GM23248 (cell line): Measurements from ENCODE around the gene PTGER3. TPM values are rescaled to one million over a fixed set of nuclear protein-coding genes. Genes with fewer than 3 reads are reported as not detected.

Experiments used
- DNase-seq: peaks from one replicate; pipeline ENCODE4 v3.0.0-alpha.2; 2015
- H2AFZ ChIP-seq: fragments of 200-600 bp; sonication (generic); 2 replicates; pipeline ENCODE4 v1.6.1; 2016; ENCODE audit warnings: antibody characterized with exemption
- H3F3A ChIP-seq: fragments of 200-600 bp; sonication (generic); 2 replicates; pipeline ENCODE4 v1.6.1; 2016; ENCODE audit warnings: mild to moderate bottlenecking, antibody characterized with exemption, mixed run types; ENCODE audit not compliant: insufficient read depth
- H3K27ac ChIP-seq: fragments of 200-600 bp; sonication (generic); 2 replicates; pipeline ENCODE4 v1.5.1; 2016; ENCODE audit warnings: mild to moderate bottlenecking
- H3K27me3 ChIP-seq: fragments of 200-600 bp; sonication (generic); replicated peaks from 2 replicates; pipeline ENCODE4 v1.6.1; 2016; ENCODE audit warnings: mild to moderate bottlenecking; ENCODE audit not compliant: insufficient read depth
- H3K36me3 ChIP-seq: fragments of 200-600 bp; sonication (generic); 2 replicates; pipeline ENCODE4 v1.6.1; 2016; ENCODE audit warnings: low read depth, mild to moderate bottlenecking
- H3K4me1 ChIP-seq: fragments of 200-600 bp; sonication (generic); 2 replicates; pipeline ENCODE4 v1.6.1; 2016; ENCODE audit warnings: mild to moderate bottlenecking; ENCODE audit not compliant: insufficient read depth
- H3K4me2 ChIP-seq: fragments of 200-600 bp; sonication (generic); one replicate; pipeline ENCODE4 v1.6.1; 2016; ENCODE audit warnings: mild to moderate bottlenecking; ENCODE audit not compliant: unreplicated experiment
- H3K4me3 ChIP-seq: fragments of 200-600 bp; sonication (generic); 2 replicates; pipeline ENCODE4 v1.5.1; 2016; ENCODE audit warnings: mild to moderate bottlenecking
- H3K79me2 ChIP-seq: fragments of 200-600 bp; sonication (generic); 2 replicates; pipeline ENCODE4 v1.6.1; 2016; ENCODE audit warnings: mild to moderate bottlenecking; ENCODE audit not compliant: insufficient read depth
- H3K9ac ChIP-seq: fragments of 200-600 bp; sonication (generic); 2 replicates; pipeline ENCODE4 v1.6.1; 2016; ENCODE audit warnings: mild to moderate bottlenecking
- H3K9me2 ChIP-seq: fragments of 200-600 bp; sonication (generic); 2 replicates; pipeline ENCODE4 v1.6.1; 2016; ENCODE audit warnings: mixed run types, mild to moderate bottlenecking, moderate library complexity; ENCODE audit not compliant: insufficient read depth
- H3K9me3 ChIP-seq: fragments of 200-600 bp; sonication (generic); one replicate; pipeline ENCODE4 v1.6.1; 2017; ENCODE audit warnings: low read depth
- H4K20me1 ChIP-seq: fragments of 200-600 bp; sonication (generic); 2 replicates; pipeline ENCODE4 v1.6.0; 2016; ENCODE audit not compliant: insufficient read depth
- EZH2 ChIP-seq: fragments of 200-600 bp; sonication (generic); IDR thresholded peaks from 2 replicates; pipeline ENCODE4 v1.6.1; 2018; ENCODE audit warnings: antibody characterized with exemption, mild to moderate bottlenecking; ENCODE audit not compliant: insufficient read depth, poor library complexity, severe bottlenecking
- EZH2phosphoT487 ChIP-seq: fragments of 200-600 bp; sonication (generic); IDR thresholded peaks from 2 replicates; pipeline ENCODE4 v1.6.1; 2018; ENCODE audit warnings: antibody characterized with exemption, moderate library complexity, mild to moderate bottlenecking, low read depth; ENCODE audit not compliant: insufficient read depth
- WGBS, 2 experiments: methylation state at CpG; one replicate each; pipeline ENCODE4 v1.1.6; 2015 to 2017; ENCODE audit warnings: low lambda C conversion rate in 2 of 2, low coverage in 1 of 2; ENCODE audit errors: missing lambda C conversion rate in 2 of 2; 5-methylcytosine and 5-hydroxymethylcytosine counted together
- in situ Hi-C: fragments of 300-500 bp; cut with MboI; formaldehyde crosslinking; loops from 2 replicates; pipeline ENCODE4 v1.15.0; 2020
- polyA plus RNA-seq: library from polyadenylated mRNA; unstranded; fragments of >200 nt; fragmentation: Nextera tagmentation; extraction: Ambion mirVana; gene quantifications from 2 replicates; pipeline ENCODE4 v1.2.1, GENCODE V29; 2016
- total RNA-seq: library from RNA; depleted of rRNA; stranded (reverse); fragments of >200 nt; shearing (Covaris generic); gene quantifications from 2 replicates; pipeline ENCODE4 v1.2.3, GENCODE V29; 2014

PTGER3 gene
- total and polyA plus RNA-seq, 2 experiments from 2014 or later = 0.31 to 0.97 TPM

GRCh38 chr1:71027991-71028390 is 19.6 kb downstream of the PTGER3 start:
- peak; percentile 17 for DNase-seq
- H3K36me3 ChIP-seq = no peaks in the 10 kb centered on the region
- no peaks in the 10 kb centered on the region for H3K79me2 ChIP-seq
- H2AFZ ChIP-seq = peak overlapping the region; percentile 32; the same call in 1 of the 2 replicates
- H3K9ac ChIP-seq = no peak overlapping the region
- in situ Hi-C loops = no loop called here
- H3K9me2 ChIP-seq = no peaks in the 10 kb centered on the region
- TF ChIP-seq EZH2phosphoT487 (no peak), EZH2 (no peak)
- WGBS, 2 experiments = 50 to 56% methylated on average over 7 of the region's 7 CpGs
- H3K9me3 ChIP-seq = no peaks in the 10 kb centered on the region
- H3F3A ChIP-seq = 0 out of 2 replicates have a peak, but pooled peaks cover 3% of the 10 kb centered on the region
- peaks cover 21% of the 10 kb centered on the region for H3K4me1 ChIP-seq
- no peaks in the 10 kb centered on the region for H4K20me1 ChIP-seq
- no peak overlapping the region for H3K4me3 ChIP-seq
- peak overlapping the region; percentile 20 for H3K4me2 ChIP-seq
- no peaks in the 10 kb centered on the region for H3K27me3 ChIP-seq
- no peak overlapping the region for H3K27ac ChIP-seq

- Histone ChIP-seq H4K20me1 (no peaks in the 10 kb centered on the region), H3K4me1 (peaks cover 12% of the 10 kb centered on the region), H2AFZ (no peak overlapping the region), H3K9ac (no peak overlapping the region), H3K4me2 (no peak overlapping the region), H3K27me3 (no peaks in the 10 kb centered on the region), H3K79me2 (no peaks in the 10 kb centered on the region), H3K36me3 (no peaks in the 10 kb centered on the region), H3K4me3 (no peak overlapping the region), H3K9me3 (no peaks in the 10 kb centered on the region), H3K9me2 (no peaks in the 10 kb centered on the region), H3F3A (no peaks in the 10 kb centered on the region), H3K27ac (no peak overlapping the region)
- in situ Hi-C loops = no loop called here
- WGBS, 2 experiments = 95 to 97% methylated on average over 4 of the region's 4 CpGs
- DNase-seq = no peak
- TF ChIP-seq EZH2phosphoT487 (no peak), EZH2 (no peak)
Measured at GRCh38 chr1:71026093-71026492, 21.5 kb downstream of the PTGER3 start.

GRCh38 chr1:71023515-71023914 is 24.1 kb downstream of the PTGER3 start:
- no peak overlapping the region for H2AFZ ChIP-seq
- H3K4me2 ChIP-seq = no peak overlapping the region
- 88 to 94% methylated on average over 4 of the region's 4 CpGs for WGBS, 2 experiments
- in situ Hi-C loops = no loop called here
- DNase-seq = no peak
- H3K4me3 ChIP-seq = no peak overlapping the region
- no peaks in the 10 kb centered on the region for H3K9me3 ChIP-seq
- no peaks in the 10 kb centered on the region for H3K36me3 ChIP-seq
- no peaks in the 10 kb centered on the region for H3F3A ChIP-seq
- no peaks in the 10 kb centered on the region for H3K27me3 ChIP-seq
- no peaks in the 10 kb centered on the region for H3K79me2 ChIP-seq
- H3K9ac ChIP-seq = no peak overlapping the region
- no peak overlapping the region for H3K27ac ChIP-seq
- TF ChIP-seq EZH2phosphoT487 (no peak), EZH2 (no peak)
- H3K9me2 ChIP-seq = no peaks in the 10 kb centered on the region
- H3K4me1 ChIP-seq = no peaks in the 10 kb centered on the region
- no peaks in the 10 kb centered on the region for H4K20me1 ChIP-seq

GRCh38 chr1:71019233-71019969 is 28.2 kb downstream of the PTGER3 start:
- DNase-seq = no peak
- in situ Hi-C loops = no loop called here
- H3K9me2 ChIP-seq = no peaks in the 10 kb centered on the region
- H3K36me3 ChIP-seq = no peaks in the 10 kb centered on the region
- no peak overlapping the region for H2AFZ ChIP-seq
- H3K27me3 ChIP-seq = no peaks in the 10 kb centered on the region
- H3K4me2 ChIP-seq = no peak overlapping the region
- TF ChIP-seq EZH2phosphoT487 = no peak
- TF ChIP-seq EZH2 = no peak
- H3K9me3 ChIP-seq = no peaks in the 10 kb centered on the region
- H4K20me1 ChIP-seq = no peaks in the 10 kb centered on the region
- no peak overlapping the region for H3K9ac ChIP-seq
- H3K4me1 ChIP-seq = peaks cover 7% of the 10 kb centered on the region
- WGBS, 2 experiments = 76 to 82% methylated on average over 7 of the region's 7 CpGs
- no peaks in the 10 kb centered on the region for H3K79me2 ChIP-seq
- no peak overlapping the region for H3K27ac ChIP-seq
- no peak overlapping the region for H3K4me3 ChIP-seq
- no peaks in the 10 kb centered on the region for H3F3A ChIP-seq

- Histone ChIP-seq H3K4me2 (no peak overlapping the region), H3K4me3 (no peak overlapping the region), H3K36me3 (no peaks in the 10 kb centered on the region), H3K9me3 (no peaks in the 10 kb centered on the region), H3K4me1 (peaks cover 11% of the 10 kb centered on the region), H3K27ac (no peak overlapping the region), H3K9me2 (no peaks in the 10 kb centered on the region), H3K27me3 (no peaks in the 10 kb centered on the region), H3F3A (no peaks in the 10 kb centered on the region), H3K9ac (no peak overlapping the region), H2AFZ (no peak overlapping the region), H4K20me1 (no peaks in the 10 kb centered on the region), H3K79me2 (no peaks in the 10 kb centered on the region)
- in situ Hi-C loops = no loop called here
- TF ChIP-seq EZH2 (no peak), EZH2phosphoT487 (no peak)
- DNase-seq = no peak
Measured at GRCh38 chr1:71018791-71019190, 28.8 kb downstream of the PTGER3 start.
